HEK293 (cell line): ENCODE data around the gene L3HYPDH.

Experiments
- CTCF ChIA-PET: fragments of 350-600 bp; formaldehyde crosslinking; extraction: SDS; loops from one replicate; lab custom pipeline; 2021; ENCODE audit warnings: antibody characterized with exemption; lab: Yijun Ruan, JAX
- POLR2A ChIA-PET: fragments of 300-600 bp; formaldehyde crosslinking; extraction: SDS; loops from one replicate; lab custom pipeline; 2020; ENCODE audit warnings: antibody characterized with exemption, inconsistent platforms; lab: Yijun Ruan, JAX
- H3K27ac ChIP-seq: fragments of 200-500 bp; sonication (Bioruptor generic); 2 replicates; pipeline ENCODE4 v1.5.1; 2014; ENCODE audit warnings: low read depth, low read length, control low read depth, inconsistent platforms; ENCODE audit errors: extremely low read depth
- H3K36me3 ChIP-seq, 2 experiments: fragments of 200-500 bp in 1 of 2; sonication (Bioruptor generic) in 1 of 2; 1 replicate in 1 of 2; 2 replicates in 1 of 2; pipeline ENCODE4 v1.5.1; 2014 to 2017; ENCODE audit warnings: inconsistent platforms in 2 of 2, low read length in 2 of 2; ENCODE audit not compliant: control insufficient read depth in 2 of 2, insufficient read depth in 1 of 2
- H3K4me1 ChIP-seq: fragments of 200-500 bp; sonication (Bioruptor generic); 2 replicates; pipeline ENCODE4 v1.5.1; 2014; ENCODE audit warnings: mild to moderate bottlenecking, low read length, inconsistent platforms; ENCODE audit not compliant: control insufficient read depth, insufficient read depth
- H3K4me3 ChIP-seq: 2 replicates; pipeline ENCODE4 v1.5.1; 2011; ENCODE audit warnings: low read depth, mild to moderate bottlenecking, control low read depth, low read length, moderate library complexity
- H3K9me3 ChIP-seq: fragments of 200-500 bp; sonication (Bioruptor generic); 2 replicates; pipeline ENCODE4 v1.5.1; 2014; ENCODE audit warnings: low read depth, low read length, inconsistent platforms; ENCODE audit not compliant: control insufficient read depth, insufficient read depth
- GLIS1 ChIP-seq: fragments of 450-650 bp; formaldehyde crosslinking; IDR thresholded peaks from 2 replicates; pipeline ENCODE4 v1.5.1; 2016; ENCODE audit warnings: missing biosample characterization, missing genetic modification characterization
- KLF9 ChIP-seq: fragments of 450-650 bp; formaldehyde crosslinking; IDR thresholded peaks from 2 replicates; pipeline ENCODE4 v1.5.1; 2016; ENCODE audit warnings: missing biosample characterization, missing genetic modification characterization, low read depth
- RBAK ChIP-seq: fragments of 450-650 bp; formaldehyde crosslinking; IDR thresholded peaks from 2 replicates; pipeline ENCODE4 v1.5.1; 2016; ENCODE audit warnings: missing biosample characterization, missing genetic modification characterization
- YY1 ChIP-seq: fragments of 450-650 bp; formaldehyde crosslinking; IDR thresholded peaks from 2 replicates; pipeline ENCODE4 v1.5.1; 2018; ENCODE audit warnings: missing biosample characterization, missing genetic modification characterization
- ZBTB21 ChIP-seq: fragments of 450-650 bp; formaldehyde crosslinking; IDR thresholded peaks from 2 replicates; pipeline ENCODE4 v1.5.1; 2017; ENCODE audit warnings: missing biosample characterization, missing genetic modification characterization
- ZBTB26 ChIP-seq: fragments of 450-650 bp; formaldehyde crosslinking; optimal IDR thresholded peaks from 2 replicates; pipeline ENCODE3; 2016; ENCODE audit warnings: missing biosample characterization, mild to moderate bottlenecking, missing genetic modification characterization
- ZBTB49 ChIP-seq: fragments of 450-650 bp; formaldehyde crosslinking; IDR thresholded peaks from 2 replicates; pipeline ENCODE4 v1.5.1; 2016; ENCODE audit warnings: missing biosample characterization, missing genetic modification characterization, low read depth
- ZFP69B ChIP-seq: fragments of 450-650 bp; formaldehyde crosslinking; IDR thresholded peaks from 2 replicates; pipeline ENCODE4 v1.5.1; 2016; ENCODE audit warnings: missing biosample characterization, missing genetic modification characterization
- ZIC2 ChIP-seq: fragments of 450-650 bp; formaldehyde crosslinking; IDR thresholded peaks from 2 replicates; pipeline ENCODE4 v1.5.1; 2016; ENCODE audit warnings: missing biosample characterization, missing genetic modification characterization
- ZNF214 ChIP-seq: fragments of 450-650 bp; formaldehyde crosslinking; IDR thresholded peaks from 2 replicates; pipeline ENCODE4 v1.5.1; 2017; ENCODE audit warnings: missing biosample characterization, mild to moderate bottlenecking, missing genetic modification characterization, borderline replicate concordance
- ZNF221 ChIP-seq: fragments of 450-650 bp; formaldehyde crosslinking; IDR thresholded peaks from 2 replicates; pipeline ENCODE4 v1.5.1; 2017; ENCODE audit warnings: missing biosample characterization, missing genetic modification characterization, borderline replicate concordance
- ZNF24 ChIP-seq: fragments of 450-650 bp; formaldehyde crosslinking; IDR thresholded peaks from 2 replicates; pipeline ENCODE4 v1.5.1; 2016; ENCODE audit warnings: missing biosample characterization, missing genetic modification characterization
- ZNF311 ChIP-seq: fragments of 450-650 bp; formaldehyde crosslinking; IDR thresholded peaks from 2 replicates; pipeline ENCODE4 v1.5.1; 2017; ENCODE audit warnings: missing biosample characterization, missing genetic modification characterization, borderline replicate concordance
- ZNF549 ChIP-seq: fragments of 450-650 bp; IDR thresholded peaks from 2 replicates; pipeline ENCODE4 v1.5.1; 2018; ENCODE audit warnings: missing biosample characterization, missing genetic modification characterization, mild to moderate bottlenecking, inconsistent platforms, moderate library complexity
- TF ChIP-seq, protein P1 (sequence below): fragments of 450-650 bp; formaldehyde crosslinking; IDR thresholded peaks from 2 replicates; pipeline ENCODE4 v1.5.1; 2016; ENCODE audit warnings: missing biosample characterization, missing genetic modification characterization
- TF ChIP-seq, protein P2 (sequence below): fragments of 450-650 bp; formaldehyde crosslinking; IDR thresholded peaks from 2 replicates; pipeline ENCODE4; 2016; ENCODE audit warnings: missing biosample characterization, missing genetic modification characterization

Gene L3HYPDH

DNA sequence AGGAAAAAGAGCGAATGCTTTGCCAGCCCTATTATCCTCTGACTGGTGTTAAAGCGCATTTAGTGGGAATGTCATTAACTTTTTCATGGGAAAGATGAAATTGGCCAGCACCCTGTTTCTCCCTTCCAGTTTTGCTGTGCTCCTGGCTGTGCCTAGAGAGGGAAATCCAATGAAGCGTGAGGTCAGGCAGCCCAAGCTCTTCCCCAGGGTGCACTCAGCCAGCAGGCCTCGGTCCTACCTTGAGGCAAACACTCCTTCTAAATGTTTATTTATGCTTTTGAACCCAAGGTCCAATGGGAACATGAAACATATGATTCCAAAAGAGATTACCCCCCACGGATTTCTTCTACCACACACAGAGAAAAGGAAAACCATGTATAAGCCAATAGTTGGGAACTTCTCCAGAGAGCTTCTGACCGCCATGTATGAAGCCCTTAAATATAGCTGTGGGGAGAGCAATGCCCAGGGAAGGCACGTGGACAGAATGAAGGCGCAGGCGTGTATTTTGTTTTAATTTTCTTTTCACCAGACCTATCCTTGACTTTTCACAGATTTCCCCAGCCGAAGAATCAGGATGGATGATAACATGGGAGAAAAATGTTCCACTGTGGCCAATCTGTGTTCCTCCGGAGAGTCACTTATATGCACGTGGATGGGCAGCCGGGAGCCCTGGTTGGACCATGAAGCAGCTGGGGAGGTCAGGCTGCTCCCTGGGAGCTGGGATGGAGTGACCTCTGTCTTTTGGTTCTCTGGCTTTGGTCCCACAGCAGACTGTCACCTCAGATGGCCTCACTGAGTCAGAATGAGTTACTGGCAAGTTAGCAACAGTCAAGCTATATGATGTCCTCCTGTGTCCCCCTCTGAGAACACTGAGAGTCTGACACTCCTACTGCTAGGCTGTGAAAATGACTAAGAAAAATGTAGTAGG is 56.3 kb downstream of the L3HYPDH start:
- Histone ChIP-seq H3K27ac (no peak overlapping the region), H3K9me3 (no peaks in the 10 kb centered on the region), H3K36me3 (no peaks in the 10 kb centered on the region), H3K4me3 (no peak overlapping the region), H3K4me1 (no peaks in the 10 kb centered on the region)
- TF ChIP-seq YY1 (tag by site-specific recombination) (no peak), GLIS1 (tag by site-specific recombination) (peak; percentile 50), ZFP69B (no peak), ZIC2 (tag by site-specific recombination) (peak; percentile 40)
- ChIA-PET CTCF (interaction anchor here (0.7 to 1.1 kb wide), 2 partner anchors 16 to 285 kb away, joined by 3 read pairs; no protein-coding TSS in a partner anchor), POLR2A (interaction anchor here (1.3 kb wide), 1 partner anchor 240 kb away, joined by 6 read pairs; the partner anchor contains the start of gene DAAM1)

DNA sequence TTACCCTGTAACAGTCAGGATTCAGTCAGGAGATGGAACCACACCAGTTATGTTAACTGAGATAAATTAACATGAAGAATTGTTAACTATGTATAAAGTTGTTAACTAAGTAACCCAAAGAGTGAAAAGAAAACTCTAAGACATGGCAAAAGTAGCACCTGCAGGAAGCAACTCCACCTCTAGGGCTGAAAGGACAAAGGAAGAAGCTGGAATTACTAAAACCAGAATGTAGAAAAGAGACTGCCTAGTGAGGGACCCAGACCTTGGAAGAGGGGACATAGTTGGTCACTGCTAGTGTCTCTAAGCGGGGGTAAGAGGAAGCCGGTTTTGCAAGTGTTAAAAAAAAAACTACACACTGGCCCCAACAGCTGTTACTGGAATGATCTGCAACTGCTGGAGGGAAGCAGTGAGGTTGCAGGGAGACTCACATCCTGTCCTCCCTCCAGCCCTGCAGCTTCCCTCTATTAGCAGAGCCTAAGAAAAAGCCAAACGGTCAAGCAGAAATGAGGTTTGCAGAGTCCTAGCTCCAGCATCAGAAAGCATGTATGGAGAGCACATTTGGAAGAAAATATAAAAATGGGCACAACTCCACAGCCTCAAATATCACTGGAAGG is 58.8 kb downstream of the L3HYPDH start:
- no peak for TF ChIP-seq ZNF214
- no peak for TF ChIP-seq ZBTB21 (tag by site-specific recombination)
- no peak for TF ChIP-seq ZBTB26 (tag by site-specific recombination)
- no peak for TF ChIP-seq ZNF24 (tag by site-specific recombination)
- no peak for TF ChIP-seq ZNF221 (tag by site-specific recombination)
- TF ChIP-seq, protein P1, sequence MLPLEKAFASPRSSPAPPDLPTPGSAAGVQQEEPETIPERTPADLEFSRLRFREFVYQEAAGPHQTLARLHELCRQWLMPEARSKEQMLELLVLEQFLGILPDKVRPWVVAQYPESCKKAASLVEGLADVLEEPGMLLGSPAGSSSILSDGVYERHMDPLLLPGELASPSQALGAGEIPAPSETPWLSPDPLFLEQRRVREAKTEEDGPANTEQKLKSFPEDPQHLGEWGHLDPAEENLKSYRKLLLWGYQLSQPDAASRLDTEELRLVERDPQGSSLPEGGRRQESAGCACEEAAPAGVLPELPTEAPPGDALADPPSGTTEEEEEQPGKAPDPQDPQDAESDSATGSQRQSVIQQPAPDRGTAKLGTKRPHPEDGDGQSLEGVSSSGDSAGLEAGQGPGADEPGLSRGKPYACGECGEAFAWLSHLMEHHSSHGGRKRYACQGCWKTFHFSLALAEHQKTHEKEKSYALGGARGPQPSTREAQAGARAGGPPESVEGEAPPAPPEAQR (tag by site-specific recombination) = no peak
- TF ChIP-seq, protein P2, sequence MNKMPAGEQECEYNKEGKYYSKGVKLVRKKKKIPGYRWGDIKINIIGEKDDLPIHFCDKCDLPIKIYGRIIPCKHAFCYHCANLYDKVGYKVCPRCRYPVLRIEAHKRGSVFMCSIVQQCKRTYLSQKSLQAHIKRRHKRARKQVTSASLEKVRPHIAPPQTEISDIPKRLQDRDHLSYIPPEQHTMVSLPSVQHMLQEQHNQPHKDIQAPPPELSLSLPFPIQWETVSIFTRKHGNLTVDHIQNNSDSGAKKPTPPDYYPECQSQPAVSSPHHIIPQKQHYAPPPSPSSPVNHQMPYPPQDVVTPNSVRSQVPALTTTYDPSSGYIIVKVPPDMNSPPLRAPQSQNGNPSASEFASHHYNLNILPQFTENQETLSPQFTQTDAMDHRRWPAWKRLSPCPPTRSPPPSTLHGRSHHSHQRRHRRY = no peak
- TF ChIP-seq KLF9 (tag by site-specific recombination) = no peak
- no peak for TF ChIP-seq GLIS1 (tag by site-specific recombination)
- no peak for TF ChIP-seq RBAK (tag by site-specific recombination)
- no peak for TF ChIP-seq ZBTB49 (tag by site-specific recombination)
- no peak for TF ChIP-seq ZNF549 (tag by site-specific recombination)
- TF ChIP-seq ZNF311 (tag by site-specific recombination) = no peak
- TF ChIP-seq, all 188 proteins: peak for 0
- Histone ChIP-seq H3K27ac (no peak overlapping the region), H3K4me1 (no peaks in the 10 kb centered on the region), H3K9me3 (no peaks in the 10 kb centered on the region), H3K36me3 (peaks cover 0 to 4% of the 10 kb centered on the region in 2 experiments; a peak in 1 of 3 replicates), H3K4me3 (no peak overlapping the region)
- POLR2A ChIA-PET = no interaction called here
- CTCF ChIA-PET = interaction anchor here (0.6 to 1.0 kb wide), 2 partner anchors 13 to 18 kb away, joined by 3 to 5 read pairs; no protein-coding TSS in a partner anchor
